Measurements from ENCODE around the gene IL10RA. TPM values are rescaled to one million over a fixed set of nuclear protein-coding genes. Genes with fewer than 3 reads are reported as not detected.

Gene IL10RA
- total RNA-seq, 1 donor, result not detected

DNA sequence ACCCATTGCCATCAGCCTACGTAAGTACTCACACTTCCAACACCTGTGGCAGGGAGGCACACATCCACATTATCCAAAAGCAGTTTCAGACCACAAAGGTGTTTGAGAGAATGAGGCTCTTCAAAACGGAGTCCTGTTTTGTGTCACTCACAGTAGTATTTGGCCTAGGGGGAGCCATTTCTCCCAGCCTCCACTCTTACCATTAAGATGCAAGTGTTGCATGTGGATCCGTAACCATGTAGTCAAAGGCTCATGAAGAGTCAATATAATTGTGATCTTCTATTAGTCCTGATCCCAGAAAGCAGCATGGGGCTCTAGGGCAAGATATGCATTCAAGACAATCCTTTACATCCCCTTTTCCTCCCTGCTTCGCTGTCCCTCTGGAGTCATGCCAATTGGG lies 41.5 kb downstream of the IL10RA start:
- no peak for DNase-seq (ENCODE audit: low read depth)
- no peak overlapping the region for H3K4me3 ChIP-seq (ENCODE audit: low read depth, low read length)
- TF ChIP-seq, protein P1, sequence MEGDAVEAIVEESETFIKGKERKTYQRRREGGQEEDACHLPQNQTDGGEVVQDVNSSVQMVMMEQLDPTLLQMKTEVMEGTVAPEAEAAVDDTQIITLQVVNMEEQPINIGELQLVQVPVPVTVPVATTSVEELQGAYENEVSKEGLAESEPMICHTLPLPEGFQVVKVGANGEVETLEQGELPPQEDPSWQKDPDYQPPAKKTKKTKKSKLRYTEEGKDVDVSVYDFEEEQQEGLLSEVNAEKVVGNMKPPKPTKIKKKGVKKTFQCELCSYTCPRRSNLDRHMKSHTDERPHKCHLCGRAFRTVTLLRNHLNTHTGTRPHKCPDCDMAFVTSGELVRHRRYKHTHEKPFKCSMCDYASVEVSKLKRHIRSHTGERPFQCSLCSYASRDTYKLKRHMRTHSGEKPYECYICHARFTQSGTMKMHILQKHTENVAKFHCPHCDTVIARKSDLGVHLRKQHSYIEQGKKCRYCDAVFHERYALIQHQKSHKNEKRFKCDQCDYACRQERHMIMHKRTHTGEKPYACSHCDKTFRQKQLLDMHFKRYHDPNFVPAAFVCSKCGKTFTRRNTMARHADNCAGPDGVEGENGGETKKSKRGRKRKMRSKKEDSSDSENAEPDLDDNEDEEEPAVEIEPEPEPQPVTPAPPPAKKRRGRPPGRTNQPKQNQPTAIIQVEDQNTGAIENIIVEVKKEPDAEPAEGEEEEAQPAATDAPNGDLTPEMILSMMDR (IDR thresholded peaks at IDR 0.05; ENCODE audit: insufficient read depth, low read length), result no peak

DNA sequence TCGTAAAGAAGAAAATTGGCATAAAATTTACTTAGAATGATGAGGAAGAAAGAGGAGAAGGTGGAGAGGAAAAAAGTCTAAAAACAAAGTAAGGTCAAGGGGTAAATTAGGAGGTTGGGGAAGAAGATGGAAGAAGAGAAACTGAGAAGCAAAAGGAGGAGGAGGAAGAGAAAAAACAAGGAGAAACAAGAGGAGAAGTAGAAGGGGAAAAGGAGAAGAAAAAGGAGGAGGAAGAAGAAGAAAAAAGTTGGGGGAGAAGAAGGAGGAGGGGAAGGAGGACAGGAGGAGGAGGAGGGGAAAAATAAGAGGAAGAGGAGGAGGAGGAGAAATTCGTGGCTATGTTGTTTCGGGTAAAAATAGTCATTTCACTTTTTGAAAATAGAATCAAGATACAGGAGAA lies 42.4 kb downstream of the IL10RA start:
- TF ChIP-seq, protein P1 (IDR thresholded peaks at IDR 0.05; ENCODE audit: insufficient read depth, low read length), result no peak
- no peak for DNase-seq (ENCODE audit: low read depth)
- H3K4me3 ChIP-seq (ENCODE audit: low read depth, low read length), result no peak overlapping the region

DNA sequence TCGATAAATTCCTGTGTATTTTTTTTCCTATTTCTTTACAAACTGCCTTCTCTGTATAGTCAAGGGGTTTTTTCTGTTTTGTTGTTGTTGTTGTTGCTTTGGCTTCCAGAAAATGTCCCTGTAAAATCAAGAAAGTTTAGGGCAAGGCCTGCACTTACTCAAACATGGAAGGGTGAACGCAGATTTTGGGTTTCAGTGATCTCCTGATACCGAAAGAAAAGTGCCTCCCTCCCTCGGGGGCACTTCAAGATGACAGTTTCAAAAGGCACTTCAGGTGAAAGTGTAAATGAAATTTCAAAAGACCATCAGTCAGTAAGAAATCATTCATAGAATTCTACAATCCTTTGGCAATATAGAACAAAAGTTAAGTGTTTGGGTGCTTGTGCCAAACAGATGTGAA lies 47.2 kb downstream of the IL10RA start:
- TF ChIP-seq, protein P1 (IDR thresholded peaks at IDR 0.05; ENCODE audit: insufficient read depth, low read length), result no peak
- no peak overlapping the region for H3K4me3 ChIP-seq (ENCODE audit: low read depth, low read length)
- no peak for DNase-seq (ENCODE audit: low read depth)

DNA sequence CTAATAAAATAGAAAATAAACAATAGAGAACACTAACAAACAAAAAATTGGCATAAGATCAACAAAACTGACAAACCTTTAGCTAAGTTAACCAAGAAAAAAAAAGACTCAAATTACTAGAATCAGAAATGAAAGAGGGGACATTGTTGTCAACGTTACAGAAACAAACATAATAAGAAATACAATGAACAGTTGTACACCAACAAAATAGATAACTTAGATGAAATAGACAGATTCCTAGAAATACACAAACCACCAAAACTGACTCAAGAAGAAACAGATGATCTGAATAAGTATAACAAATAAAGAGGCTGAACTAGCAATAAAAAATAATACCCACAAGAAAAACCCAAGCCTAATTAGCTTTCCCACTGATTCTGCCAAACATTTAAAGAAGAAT lies 55.9 kb downstream of the IL10RA start:
- H3K4me3 ChIP-seq (ENCODE audit: low read depth, low read length), result no peak overlapping the region
- TF ChIP-seq, protein P1 (IDR thresholded peaks at IDR 0.05; ENCODE audit: insufficient read depth, low read length), result no peak
- no peak for DNase-seq (ENCODE audit: low read depth)

DNA sequence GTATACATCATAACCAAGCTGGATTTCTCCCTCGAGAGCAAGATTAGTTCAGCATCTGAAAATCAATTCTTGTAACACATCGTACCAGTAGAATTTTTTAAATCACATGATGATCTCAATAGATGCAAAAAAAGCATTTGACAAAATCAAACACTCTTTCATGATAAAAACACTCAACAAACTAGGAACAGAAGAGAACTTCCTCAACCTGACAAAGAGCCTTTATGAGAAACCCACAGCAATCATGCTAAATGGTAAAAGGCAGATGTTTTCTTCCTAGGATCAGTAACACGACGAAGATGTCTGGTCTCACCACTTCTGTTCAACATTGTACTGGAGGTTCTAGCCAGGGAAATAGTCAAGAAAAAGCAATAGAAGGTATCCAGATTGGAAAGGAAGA lies 56.6 kb downstream of the IL10RA start:
- TF ChIP-seq, protein P1 (IDR thresholded peaks at IDR 0.05; ENCODE audit: insufficient read depth, low read length), result no peak
- no peak for DNase-seq (ENCODE audit: low read depth)
- no peak overlapping the region for H3K4me3 ChIP-seq (ENCODE audit: low read depth, low read length)

DNA sequence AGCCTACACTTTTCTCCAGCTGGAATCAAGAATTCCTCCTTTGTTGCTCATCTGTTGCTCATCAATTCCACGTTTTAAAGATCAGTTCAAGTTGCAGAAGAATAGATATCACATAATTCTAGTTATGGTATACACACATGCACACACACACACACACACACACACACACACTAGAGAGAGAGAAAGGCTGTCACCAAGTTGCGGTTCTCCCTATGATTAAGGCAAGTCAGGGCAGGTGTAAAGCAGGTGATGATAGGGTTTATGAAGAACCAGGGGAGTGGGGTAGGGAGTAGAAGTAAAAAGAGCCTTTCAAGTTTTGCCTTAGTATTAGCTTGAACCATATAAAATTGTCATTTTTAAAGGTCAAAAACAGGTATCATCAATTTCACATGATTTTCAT lies 59.0 kb downstream of the IL10RA start:
- TF ChIP-seq, protein P1 (IDR thresholded peaks at IDR 0.05; ENCODE audit: insufficient read depth, low read length), result no peak
- H3K4me3 ChIP-seq (ENCODE audit: low read depth, low read length), result no peak overlapping the region
- no peak for DNase-seq (ENCODE audit: low read depth)

Data from fibroblast of the aortic adventitia (primary cell).